HepG2 (cell line): Measurements from ENCODE around the gene LMCD1. TPM values are rescaled to one million over a fixed set of nuclear protein-coding genes. Genes with fewer than 3 reads are reported as not detected.

Experiments
- ATAC-seq: fragments of 200-7000 bp; cut with Tn5 transposase; 3 replicates; pipeline ENCODE4 v1.9.1; 2020; ENCODE audit warnings: mild to moderate bottlenecking, moderate library complexity
- BruUV-seq: library from RNA; stranded (reverse); fragments of 400-500 nt; replicated peaks from 2 replicates; lab custom pipeline; 2021; lab: Mats Ljungman, UMichigan
- CTCF ChIA-PET: fragments of 300-600 bp; formaldehyde crosslinking; extraction: SDS; loops from one replicate; lab custom pipeline; 2021; ENCODE audit warnings: low total read pairs, inconsistent platforms, low intra/inter-chr PET ratio; lab: Yijun Ruan, JAX
- POLR2A ChIA-PET: fragments of 350-600 bp; sonication (Branson Sonifier 250); formaldehyde crosslinking; loops from one replicate; lab custom pipeline; 2020; ENCODE audit warnings: antibody characterized with exemption, inconsistent platforms; lab: Yijun Ruan, JAX
- DNase-seq: peaks from one replicate; pipeline ENCODE4 v3.0.0-alpha.2; 2015; ENCODE audit warnings: low spot score
- FAIRE-seq: peaks from 3 replicates; lab custom pipeline; 2011; peaks lifted over from hg19 to GRCh38; lab: Jason Lieb, UNC
- H2AFZ ChIP-seq: one replicate; pipeline ENCODE4 v1.6.1; 2011; ENCODE audit warnings: low read length, inconsistent platforms
- H3K27ac ChIP-seq: fragments of 300-600 bp; 3 replicates; pipeline ENCODE4 v1.8.0; 2011; ENCODE audit warnings: mixed run types, mild to moderate bottlenecking, mixed read lengths, low read length, inconsistent platforms; ENCODE audit not compliant: insufficient read depth; ENCODE audit errors: extremely low read length
- H3K27me3 ChIP-seq, 2 experiments: fragments of 200-600 bp in 1 of 2; 2 replicates in 1 of 2; 3 replicates in 1 of 2; pipeline versions ENCODE4 v1.6.0 to v1.8.0; 2011; ENCODE audit warnings: low read length in 2 of 2, mild to moderate bottlenecking in 2 of 2, moderate library complexity in 2 of 2, inconsistent platforms in 1 of 2; ENCODE audit not compliant: insufficient read depth in 2 of 2, control insufficient read depth in 1 of 2
- H3K36me3 ChIP-seq, 2 experiments: fragments of 200-600 bp in 1 of 2; replicated peaks in 1 of 2; 2 replicates in 1 of 2; 3 replicates in 1 of 2; pipeline versions ENCODE4 v1.5.1 to v1.8.0; 2011; ENCODE audit warnings: low read length in 2 of 2, inconsistent platforms in 1 of 2; ENCODE audit not compliant: insufficient read depth in 2 of 2, control insufficient read depth in 1 of 2
- H3K4me1 ChIP-seq: 2 replicates; pipeline ENCODE4 v1.5.1; 2012; ENCODE audit warnings: low read length, inconsistent platforms; ENCODE audit not compliant: insufficient read depth
- H3K4me2 ChIP-seq: 2 replicates; pipeline ENCODE4 v1.6.0; 2011; ENCODE audit warnings: low read depth, low read length, inconsistent platforms
- H3K4me3 ChIP-seq, 3 experiments: fragments of 200-600 bp in 1 of 3; sonication (generic), shearing (Covaris generic) in 1 of 3; replicated peaks in 1 of 3; 2 replicates each; pipeline ENCODE4 v1.5.1; 2011 to 2016; ENCODE audit warnings: low read length in 3 of 3, inconsistent platforms in 2 of 3, low read depth in 2 of 3, mild to moderate bottlenecking in 2 of 3, control low read depth in 1 of 3, mixed read lengths in 1 of 3; ENCODE audit not compliant: insufficient read depth in 1 of 3
- H3K79me2 ChIP-seq: one replicate; pipeline ENCODE4 v1.6.1; 2011; ENCODE audit warnings: low read length, inconsistent platforms; ENCODE audit not compliant: insufficient read depth
- H3K9ac ChIP-seq: 2 replicates; pipeline ENCODE4 v1.6.0; 2011; ENCODE audit warnings: mild to moderate bottlenecking, low read depth, low read length, inconsistent platforms; ENCODE audit not compliant: insufficient read depth
- H3K9me3 ChIP-seq: 2 replicates; pipeline ENCODE4 v1.5.1; 2012; ENCODE audit warnings: mild to moderate bottlenecking, low read length
- H4K20me1 ChIP-seq: 2 replicates; pipeline ENCODE4 v1.6.0; 2011; ENCODE audit warnings: inconsistent platforms, mild to moderate bottlenecking, low read length, moderate library complexity; ENCODE audit not compliant: insufficient read depth
- CENPT ChIP-seq: sonication (generic); formaldehyde crosslinking; IDR thresholded peaks from 2 replicates; pipeline ENCODE4 v1.8.0; 2022; ENCODE audit warnings: low read depth, mild to moderate bottlenecking, moderate library complexity, missing genetic modification reagents
- MED8 ChIP-seq: sonication (generic); formaldehyde crosslinking; IDR thresholded peaks from 2 replicates; pipeline ENCODE4 v1.8.1; 2023; ENCODE audit warnings: mild to moderate bottlenecking, missing genetic modification reagents; ENCODE audit not compliant: insufficient replicate concordance
- SIN3A ChIP-seq: IDR thresholded peaks from 2 replicates; pipeline ENCODE4 v1.6.1; 2011; ENCODE audit warnings: low read depth, mild to moderate bottlenecking, control low read depth, low read length, borderline replicate concordance
- SNAI1 ChIP-seq: sonication (generic); formaldehyde crosslinking; IDR thresholded peaks from 2 replicates; pipeline ENCODE4 v1.5.0; 2020; ENCODE audit warnings: mild to moderate bottlenecking, missing genetic modification reagents, borderline replicate concordance
- SRSF1 ChIP-seq: fragments of 200-400 bp; formaldehyde crosslinking; optimal IDR thresholded peaks from 2 replicates; pipeline ENCODE3; 2017; ENCODE audit warnings: mild to moderate bottlenecking, low read depth, low read length, moderate library complexity
- STAT5B ChIP-seq: sonication (generic); formaldehyde crosslinking; IDR thresholded peaks from 2 replicates; pipeline ENCODE4 v1.4.0; 2020; ENCODE audit warnings: missing genetic modification reagents
- TAF15 ChIP-seq: fragments of 200-400 bp; formaldehyde crosslinking; IDR thresholded peaks from one replicate; pipeline ENCODE4 v1.6.1; 2018; ENCODE audit warnings: mild to moderate bottlenecking, low read depth, low read length; ENCODE audit not compliant: poor library complexity, severe bottlenecking
- TIGD3 ChIP-seq: sonication (generic); formaldehyde crosslinking; IDR thresholded peaks from 2 replicates; pipeline ENCODE4 v1.5.1; 2020; ENCODE audit warnings: mild to moderate bottlenecking, missing genetic modification reagents, borderline replicate concordance
- ZNF160 ChIP-seq: sonication (generic); formaldehyde crosslinking; IDR thresholded peaks from 2 replicates; pipeline ENCODE4 v1.8.0; 2022; ENCODE audit warnings: mild to moderate bottlenecking, inconsistent platforms, missing genetic modification reagents
- ZNF367 ChIP-seq: sonication (generic); formaldehyde crosslinking; IDR thresholded peaks from 2 replicates; pipeline ENCODE4 v1.4.0; 2020; ENCODE audit warnings: missing genetic modification reagents, borderline replicate concordance
- ZNF589 ChIP-seq: sonication (generic); formaldehyde crosslinking; conservative IDR thresholded peaks from 2 replicates; pipeline ENCODE4 v1.8.0; 2022; ENCODE audit warnings: mild to moderate bottlenecking, moderate library complexity, missing genetic modification reagents
- ZNF768 ChIP-seq: sonication (generic); formaldehyde crosslinking; IDR thresholded peaks from 2 replicates; pipeline ENCODE4 v1.4.0; 2020; ENCODE audit warnings: missing genetic modification reagents
- WGBS: methylation state at CpG from one replicate; pipeline ENCODE4 v1.1.6; 2017; ENCODE audit warnings: low lambda C conversion rate; 5-methylcytosine and 5-hydroxymethylcytosine counted together
- in situ Hi-C: cut with HindIII; loops from 2 replicates; pipeline ENCODE4 v1.10.0; 2017; ENCODE audit warnings: low pct_unique_long_range_greater_than_20kb; ENCODE audit not compliant: extremely low pct_ligation_motif_present
- intact Hi-C: fragments of 100-400 bp; cut with micrococcal nuclease; formaldehyde crosslinking; loops from one replicate; pipeline ENCODE4 v1.10.0; 2022; ENCODE audit not compliant: unreplicated experiment
- polyA plus RNA-seq, 8 experiments: library from polyadenylated mRNA; depleted of rRNA in 3 of 8; stranded (reverse) in 7 of 8; unstranded in 1 of 8; fragments of >200 nt; fragmentation: Illumina TruSeq in 4 of 8; extraction: Trizol in 4 of 8; gene quantifications; 2 replicates each; pipeline versions ENCODE4 v1.2.1 to v1.2.3, GENCODE V29; 2011 to 2016; ENCODE audit warnings: low read depth in 4 of 8, missing spikeins in 1 of 8, mixed read lengths in 1 of 8; ENCODE audit not compliant: insufficient read depth in 1 of 8
- total RNA-seq, 5 experiments: library from RNA; depleted of rRNA; stranded (reverse); fragments of >200 nt; fragmentation: Illumina TruSeq; extraction: Trizol; gene quantifications; 2 replicates each; pipeline ENCODE4 v1.2.3, GENCODE V29; 2016; ENCODE audit warnings: low read depth in 1 of 5
- TF ChIP-seq, protein P1 (sequence below): fragments of 450-650 bp; IDR thresholded peaks from 2 replicates; pipeline ENCODE4 v1.6.1; 2016
- TF ChIP-seq, protein P2 (sequence below): sonication (generic); formaldehyde crosslinking; IDR thresholded peaks from 2 replicates; pipeline ENCODE4 v1.4.0; 2020; ENCODE audit warnings: missing genetic modification reagents

The LMCD1 gene
- total and polyA plus RNA-seq, 2 of the 13 experiments (the other 11 are each of a cell fraction or from before 2014, with no cell fraction given), result 6.2 to 7.1 TPM

- no peak for DNase-seq
- H3K36me3 ChIP-seq, result no peaks in the 10 kb centered on the region
- no peak for FAIRE-seq
- ATAC-seq, result no peak
- peaks cover 15% of the 10 kb centered on the region for H3K4me1 ChIP-seq
- H4K20me1 ChIP-seq, result no peaks in the 10 kb centered on the region
- in situ Hi-C loops, result no loop called here
- intact Hi-C loops, result no loop called here
- H3K27me3 ChIP-seq, result peaks cover 3 to 7% of the 10 kb centered on the region in 2 experiments; a peak in 3 of 5 replicates
- H3K9me3 ChIP-seq, result no peaks in the 10 kb centered on the region
- no TSS peak for BruUV-seq
- H3K79me2 ChIP-seq, result no peaks in the 10 kb centered on the region
- H3K9ac ChIP-seq, result no peak overlapping the region
- CTCF ChIA-PET, result no interaction called here
- H3K4me2 ChIP-seq, result no peak overlapping the region
- H3K4me3 ChIP-seq, result no peak overlapping the region
- H2AFZ ChIP-seq, result no peak overlapping the region
- POLR2A ChIA-PET, result no interaction called here
- 43% methylated on average over 6 of the region's 7 CpGs for WGBS
- H3K27ac ChIP-seq, result no peak overlapping the region
- peak; percentile 86 for TF ChIP-seq ZNF768 (CRISPR knock-in tag)
- no peak for TF ChIP-seq CENPT
These were observed 95.7 kb downstream of the LMCD1 start for GRCh38 chr3:8597219-8597853.

- no TSS peak for BruUV-seq
- WGBS, result 21% methylated on average over 3 of the region's 3 CpGs
- POLR2A ChIA-PET, result no interaction called here
- TF ChIP-seq SNAI1 (CRISPR knock-in tag) (no peak), SRSF1 (no peak), TIGD3 (CRISPR knock-in tag) (no peak), ZNF367 (no peak), MED8 (CRISPR knock-in tag) (no peak), SIN3A (no peak), TAF15 (no peak), ZNF160 (CRISPR knock-in tag) (no peak), ZNF589 (CRISPR knock-in tag) (no peak), STAT5B (CRISPR knock-in tag) (no peak)
- TF ChIP-seq, protein P1, sequence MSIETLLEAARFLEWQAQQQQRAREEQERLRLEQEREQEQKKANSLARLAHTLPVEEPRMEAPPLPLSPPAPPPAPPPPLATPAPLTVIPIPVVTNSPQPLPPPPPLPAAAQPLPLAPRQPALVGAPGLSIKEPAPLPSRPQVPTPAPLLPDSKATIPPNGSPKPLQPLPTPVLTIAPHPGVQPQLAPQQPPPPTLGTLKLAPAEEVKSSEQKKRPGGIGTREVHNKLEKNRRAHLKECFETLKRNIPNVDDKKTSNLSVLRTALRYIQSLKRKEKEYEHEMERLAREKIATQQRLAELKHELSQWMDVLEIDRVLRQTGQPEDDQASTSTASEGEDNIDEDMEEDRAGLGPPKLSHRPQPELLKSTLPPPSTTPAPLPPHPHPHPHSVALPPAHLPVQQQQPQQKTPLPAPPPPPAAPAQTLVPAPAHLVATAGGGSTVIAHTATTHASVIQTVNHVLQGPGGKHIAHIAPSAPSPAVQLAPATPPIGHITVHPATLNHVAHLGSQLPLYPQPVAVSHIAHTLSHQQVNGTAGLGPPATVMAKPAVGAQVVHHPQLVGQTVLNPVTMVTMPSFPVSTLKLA, result peak; percentile 19; the same call in 1 of the 2 replicates
- TF ChIP-seq, protein P2, sequence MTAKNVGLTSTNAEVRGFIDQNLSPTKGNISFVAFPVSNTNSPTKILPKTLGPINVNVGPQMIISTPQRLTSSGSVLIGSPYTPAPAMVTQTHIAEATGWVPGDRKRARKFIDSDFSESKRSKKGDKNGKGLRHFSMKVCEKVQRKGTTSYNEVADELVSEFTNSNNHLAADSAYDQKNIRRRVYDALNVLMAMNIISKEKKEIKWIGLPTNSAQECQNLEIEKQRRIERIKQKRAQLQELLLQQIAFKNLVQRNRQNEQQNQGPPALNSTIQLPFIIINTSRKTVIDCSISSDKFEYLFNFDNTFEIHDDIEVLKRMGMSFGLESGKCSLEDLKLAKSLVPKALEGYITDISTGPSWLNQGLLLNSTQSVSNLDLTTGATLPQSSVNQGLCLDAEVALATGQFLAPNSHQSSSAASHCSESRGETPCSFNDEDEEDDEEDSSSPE (CRISPR knock-in tag), result no peak
These were observed 97.5 kb downstream of the LMCD1 start for GRCh38 chr3:8599146-8599545.

More at GRCh38 chr3:8599146-8599545, 97.5 kb downstream of the LMCD1 start:
- H2AFZ ChIP-seq, result no peak overlapping the region
- peaks cover 0 to 2% of the 10 kb centered on the region in 2 experiments; a peak in 1 of 5 replicates for H3K27me3 ChIP-seq
- intact Hi-C loops (no loop called here), in situ Hi-C loops (no loop called here)
- ATAC-seq (no peak), FAIRE-seq (no peak), DNase-seq (no peak)
- no peak overlapping the region for H3K4me2 ChIP-seq
- H3K27ac ChIP-seq, result no peak overlapping the region
- no peaks in the 10 kb centered on the region for H3K36me3 ChIP-seq
- H3K4me1 ChIP-seq, result peaks cover 19% of the 10 kb centered on the region
- CTCF ChIA-PET, result no interaction called here
- no peaks in the 10 kb centered on the region for H4K20me1 ChIP-seq
- H3K9ac ChIP-seq, result no peak overlapping the region
- H3K4me3 ChIP-seq, result no peak overlapping the region
- H3K9me3 ChIP-seq, result no peaks in the 10 kb centered on the region
- no peaks in the 10 kb centered on the region for H3K79me2 ChIP-seq
